Measurements from ENCODE around the gene CGB2. TPM values are rescaled to one million over a fixed set of nuclear protein-coding genes. Genes with fewer than 3 reads are reported as not detected.
"Not testable (repeated sequence)": the region's sequence is repeated elsewhere in the genome, so short reads cannot be mapped to it uniquely, and the experiment has no call there.

Gene CGB2
- polyA plus RNA-seq, 3 donors, result not detected

- no peak overlapping the region for H3K27ac ChIP-seq (ENCODE audit: low read depth, low read length)
- WGBS, 3 donors, result 89 to 96% (median 94%) methylated on average over 7 of the region's 7 CpGs
Observed at GRCh38 chr19:49004964-49005614, 26.6 kb upstream of the CGB2 start.

- no peak overlapping the region for H3K27ac ChIP-seq (ENCODE audit: low read depth, low read length)
- 94 to 97% (median 97%) methylated on average over 22 of the region's 22 CpGs for WGBS, 3 donors
Observed at GRCh38 chr19:49006905-49007304, 24.8 kb upstream of the CGB2 start.

- WGBS, 3 donors, result 93 to 97% (median 97%) methylated on average over 18 of the region's 18 CpGs
Observed at GRCh38 chr19:49009828-49010227, 21.9 kb upstream of the CGB2 start.

GRCh38 chr19:49010453-49010852, 21.2 kb upstream of the CGB2 start:
- 91 to 96% (median 91%) methylated on average over 15 to 18 of the region's 18 CpGs for WGBS, 3 donors

More at GRCh38 chr19:49009828-49010227, 21.9 kb upstream of the CGB2 start:
- H3K27ac ChIP-seq (ENCODE audit: low read depth, low read length), result no peak overlapping the region

GRCh38 chr19:49011194-49011593, 20.5 kb upstream of the CGB2 start:
- WGBS, 3 donors, result 86 to 94% (median 89%) methylated on average over 17 of the region's 17 CpGs

More at GRCh38 chr19:49010453-49010852, 21.2 kb upstream of the CGB2 start:
- H3K27ac ChIP-seq (ENCODE audit: low read depth, low read length), result no peak overlapping the region

GRCh38 chr19:49014123-49014869, 17.4 kb upstream of the CGB2 start:
- H3K27ac ChIP-seq (ENCODE audit: low read depth, low read length), result no peak overlapping the region
- 88 to 94% (median 91%) methylated on average over 27 to 32 of the region's 32 CpGs for WGBS, 3 donors

More at GRCh38 chr19:49011194-49011593, 20.5 kb upstream of the CGB2 start:
- H3K27ac ChIP-seq (ENCODE audit: low read depth, low read length), result no peak overlapping the region

GRCh38 chr19:49014870-49015255, 16.8 kb upstream of the CGB2 start:
- H3K27ac ChIP-seq (ENCODE audit: low read depth, low read length), result no peak overlapping the region
- WGBS, 3 donors, result 90 to 92% (median 92%) methylated on average over 18 of the region's 18 CpGs

- H3K27ac ChIP-seq (ENCODE audit: low read depth, low read length), result no peak overlapping the region
- WGBS, 3 donors, result 93 to 96% (median 94%) methylated on average over 21 to 26 of the region's 29 CpGs
Observed at GRCh38 chr19:49016067-49016839, 15.4 kb upstream of the CGB2 start.

- no peak within 1 kb of the TSS for H3K27ac ChIP-seq (ENCODE audit: low read depth, low read length)
- WGBS, 3 donors, result 70 to 74% (median 73%) methylated on average over 16 to 17 of the region's 17 CpGs
Observed at GRCh38 chr19:49017041-49017665, 14.5 kb upstream of the CGB2 start, which contains the start of gene LHB. Gene LHB, minus strand, starts transcription at chr19:49017091. Its CDS starts 10 bp downstream, at chr19:49017081.

- 1% methylated on average over 46 to 62 of the region's 62 CpGs for WGBS, 3 donors
- H3K27ac ChIP-seq (ENCODE audit: low read depth, low read length), result no peak overlapping the region
Observed at GRCh38 chr19:49017666-49018351, 13.9 kb upstream of the CGB2 start.

- H3K27ac ChIP-seq (ENCODE audit: low read depth, low read length), result not testable (repeated sequence)
- WGBS, 3 donors, result 1 to 9% (median 3%) methylated on average over 43 to 50 of the region's 50 CpGs
Observed at GRCh38 chr19:49018388-49019241, 13.1 kb upstream of the CGB2 start.

- WGBS, 3 donors, result 10 to 16% (median 15%) methylated on average over 41 of the region's 41 CpGs
Observed at GRCh38 chr19:49019242-49019932, 12.3 kb upstream of the CGB2 start.

GRCh38 chr19:49020342-49020741, 11.3 kb upstream of the CGB2 start:
- 33 to 77% (median 62%) methylated on average over 11 of the region's 11 CpGs for WGBS, 3 donors
- H3K27ac ChIP-seq (ENCODE audit: low read depth, low read length), result no peak overlapping the region

More at GRCh38 chr19:49019242-49019932, 12.3 kb upstream of the CGB2 start:
- no peak overlapping the region for H3K27ac ChIP-seq (ENCODE audit: low read depth, low read length)

- no peak overlapping the region for H3K27ac ChIP-seq (ENCODE audit: low read depth, low read length)
- 36 to 53% (median 40%) methylated on average over 16 of the region's 16 CpGs for WGBS, 3 donors
Observed at GRCh38 chr19:49020931-49021895, 10.5 kb upstream of the CGB2 start.

GRCh38 chr19:49022116-49022515, 9.6 kb upstream of the CGB2 start:
- WGBS, 3 donors, result 89 to 94% (median 91%) methylated on average over 9 of the region's 9 CpGs
- H3K27ac ChIP-seq (ENCODE audit: low read depth, low read length), result no peak overlapping the region
